Medulla oblongata (tissue), 1 donor: ENCODE results near the gene ZMIZ1.
A peak's percentile ranks its signal among the peaks of the same experiment; 100 is the strongest.

Experiments used
- DNase-seq: peaks from one replicate; pipeline ENCODE4 v3.0.0-alpha.2; 2015; ENCODE audit errors: extremely low spot score

ZMIZ1 gene

DNA sequence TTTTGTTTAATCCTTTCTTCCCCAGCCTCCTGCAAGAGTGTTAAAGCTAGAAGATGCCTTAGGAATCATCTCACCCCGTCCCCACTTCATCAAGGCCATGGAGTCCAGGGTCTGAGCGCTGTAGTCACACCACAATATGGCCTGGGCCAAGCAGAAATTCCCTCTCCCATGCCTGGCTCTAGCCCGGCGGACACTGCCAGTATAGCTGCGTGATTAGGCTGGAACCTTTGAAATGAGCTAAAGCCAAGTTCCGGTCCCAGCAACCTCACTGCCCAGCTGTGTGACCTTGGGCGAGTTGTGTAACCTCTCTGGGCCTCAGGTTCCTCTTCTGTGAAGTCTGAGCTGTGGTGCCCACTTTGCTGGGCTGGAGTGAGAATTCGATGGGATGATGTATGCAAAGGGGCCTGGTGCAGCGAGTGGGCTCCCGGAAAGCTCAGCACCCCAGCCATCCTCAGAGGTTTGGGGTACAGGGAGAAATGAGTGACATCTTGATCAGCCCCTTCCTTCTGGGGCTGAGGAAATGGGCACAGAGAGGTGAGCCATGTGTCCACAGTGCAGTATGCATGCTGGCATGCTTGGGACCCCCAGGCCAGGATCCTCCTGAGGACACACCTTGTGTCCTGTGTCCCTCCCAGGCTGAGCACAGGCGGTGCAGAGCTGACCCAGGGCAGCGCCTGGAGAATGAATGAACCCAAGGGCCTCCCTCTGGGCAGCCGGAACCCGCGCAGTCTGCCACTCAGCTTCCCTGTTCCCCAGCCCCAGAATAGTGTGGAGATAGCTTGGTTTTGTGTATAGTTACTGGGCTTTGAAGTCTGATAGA, 118.6 kb downstream of the ZMIZ1 start:
- DNase-seq, result no peak

DNA sequence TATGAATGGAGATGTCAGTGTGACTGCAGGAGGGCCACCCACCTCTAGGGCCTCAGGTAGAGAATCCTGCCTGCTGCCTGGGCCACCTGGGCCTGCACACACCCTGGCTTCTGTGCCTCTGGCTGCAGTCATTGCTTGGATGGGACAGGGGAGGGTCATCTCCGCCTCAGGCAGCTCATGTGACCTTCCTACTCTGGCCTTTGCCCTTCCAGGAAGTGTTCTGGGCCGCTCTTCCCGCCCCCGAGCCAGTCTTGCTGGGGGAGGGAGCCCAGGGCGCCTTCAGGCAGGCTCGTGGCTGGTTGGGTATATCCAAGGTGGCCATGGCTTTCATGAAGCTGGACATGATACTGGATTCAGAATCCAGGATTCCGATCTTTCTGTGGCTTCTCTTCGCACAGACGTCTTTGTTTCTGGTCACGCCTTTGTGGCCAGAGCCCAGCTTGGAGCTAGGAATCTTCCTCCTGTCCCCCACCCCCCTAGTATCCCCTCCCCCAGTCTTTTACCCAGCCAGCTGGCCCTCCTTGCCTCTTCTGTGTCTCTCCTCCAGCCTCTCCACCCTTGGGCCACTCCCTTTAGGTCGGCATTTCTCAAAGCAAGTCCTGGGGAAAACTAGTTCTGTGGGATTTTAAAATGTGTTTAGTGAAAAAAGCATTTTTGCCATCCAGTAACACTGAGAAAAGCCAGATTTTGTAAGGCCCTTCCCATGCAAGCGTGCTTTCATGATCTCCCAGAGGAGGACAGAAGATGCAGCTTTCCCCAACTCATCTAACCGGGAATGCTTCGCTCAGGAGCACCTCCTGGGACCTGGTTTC, 119.6 kb downstream of the ZMIZ1 start:
- no peak for DNase-seq

DNA sequence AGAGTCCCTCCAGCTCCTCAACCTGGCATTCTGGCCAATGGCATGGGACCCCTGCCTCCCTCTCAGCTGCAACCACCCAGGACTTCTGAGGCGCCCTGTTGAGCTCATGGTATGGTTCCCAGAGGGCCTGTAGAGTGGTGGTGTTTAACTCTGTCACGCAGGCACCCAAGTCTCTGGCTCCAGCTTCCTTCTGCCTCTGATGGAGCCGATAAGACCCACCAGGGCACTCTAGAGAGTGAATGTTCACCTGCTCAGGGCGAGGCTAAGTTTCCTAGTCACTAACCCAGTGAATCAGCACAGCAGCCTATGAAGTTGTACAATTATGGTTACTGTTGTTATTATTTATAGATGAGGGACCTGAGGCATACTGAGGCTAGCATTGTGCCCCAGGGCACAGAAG, 120.4 kb downstream of the ZMIZ1 start:
- no peak for DNase-seq

DNA sequence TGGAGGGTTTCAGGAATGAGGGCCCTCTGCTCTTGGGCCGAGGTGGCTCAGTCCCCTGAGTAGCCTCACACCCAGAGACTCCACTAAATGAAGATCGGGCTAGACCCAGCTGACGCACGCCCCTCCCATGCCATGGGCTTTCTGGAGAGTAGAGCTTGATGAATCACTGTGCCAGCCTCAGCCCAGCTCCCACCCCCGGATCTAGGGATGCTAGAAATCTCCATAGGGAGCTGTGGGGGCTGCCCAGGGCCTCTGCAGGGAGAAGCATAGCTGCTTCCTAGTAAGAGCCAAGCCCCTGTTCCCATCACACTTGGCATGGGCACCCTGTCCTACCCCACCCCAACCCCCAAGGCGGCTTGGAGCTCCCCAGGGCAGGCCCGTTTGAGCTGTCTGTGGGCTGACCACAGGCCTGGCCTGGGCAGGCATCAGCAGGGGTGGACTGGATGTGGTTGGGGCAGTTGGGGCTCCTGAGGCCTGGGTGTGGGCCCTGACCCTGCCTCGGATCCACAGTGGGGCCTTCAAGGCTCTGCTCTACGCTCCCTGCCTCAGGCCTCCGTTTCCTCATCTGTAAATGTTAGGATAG, 121.2 kb downstream of the ZMIZ1 start:
- peak; percentile 42 for DNase-seq

- no peak for DNase-seq
These were observed 122.0 kb downstream of the ZMIZ1 start for GRCh38 chr10:79190740-79191261.

GRCh38 chr10:79191951-79192676, 123.3 kb downstream of the ZMIZ1 start:
- DNase-seq, result peak; percentile 30

GRCh38 chr10:79192677-79193003, 123.9 kb downstream of the ZMIZ1 start:
- no peak for DNase-seq

- DNase-seq, result no peak
These were observed 125.1 kb downstream of the ZMIZ1 start for GRCh38 chr10:79193694-79194382.

GRCh38 chr10:79195091-79195923, 126.5 kb downstream of the ZMIZ1 start:
- peak; percentile 88 for DNase-seq

DNA sequence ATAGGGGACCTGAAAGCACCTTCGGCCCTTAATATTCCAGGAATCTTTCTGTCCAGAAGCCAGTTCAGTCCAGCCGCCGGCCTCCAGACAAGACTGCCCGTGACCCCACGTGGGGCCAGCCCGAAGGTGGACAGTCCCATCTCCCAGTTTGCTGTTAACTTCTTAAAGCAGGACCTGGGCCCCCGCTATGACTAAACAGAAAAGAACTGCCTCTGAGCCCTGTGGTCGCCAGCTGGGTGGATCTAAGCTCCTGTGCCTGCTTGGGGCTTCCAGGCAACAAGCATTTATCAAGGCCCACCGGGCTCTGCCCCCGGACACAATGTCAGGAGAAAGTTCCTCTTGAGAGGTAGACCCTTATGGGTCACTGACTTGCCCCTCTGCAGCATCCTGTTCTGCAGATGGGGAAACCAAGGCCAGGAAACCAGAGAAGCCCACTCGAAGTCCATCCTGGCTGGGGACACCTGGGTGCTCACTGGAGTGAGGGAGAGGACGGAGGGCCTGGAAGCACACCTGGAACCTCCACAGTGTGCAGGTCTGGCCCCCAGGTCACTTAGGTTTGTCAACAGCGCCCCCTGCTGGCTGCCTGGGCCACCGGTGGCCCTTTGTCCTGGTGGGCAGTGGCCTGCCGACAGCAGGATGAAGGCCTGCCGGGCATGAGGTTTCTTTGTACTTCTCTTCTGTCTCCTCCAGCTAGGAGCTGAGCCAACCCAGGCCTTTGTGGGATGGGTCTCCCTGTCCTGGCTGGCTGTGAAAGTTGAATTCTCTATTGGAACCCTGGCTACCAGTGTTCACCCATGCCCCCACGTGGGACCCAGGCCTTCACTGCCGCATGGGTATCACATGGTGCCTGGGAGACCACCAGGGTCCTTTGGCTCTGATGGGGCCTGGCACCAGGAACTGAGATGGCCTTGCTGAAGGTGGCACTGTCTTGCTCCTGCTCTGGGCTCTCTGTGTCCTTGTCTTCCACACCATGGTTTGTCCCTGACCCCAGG, 128.0 kb downstream of the ZMIZ1 start:
- peak; percentile 72 for DNase-seq

DNA sequence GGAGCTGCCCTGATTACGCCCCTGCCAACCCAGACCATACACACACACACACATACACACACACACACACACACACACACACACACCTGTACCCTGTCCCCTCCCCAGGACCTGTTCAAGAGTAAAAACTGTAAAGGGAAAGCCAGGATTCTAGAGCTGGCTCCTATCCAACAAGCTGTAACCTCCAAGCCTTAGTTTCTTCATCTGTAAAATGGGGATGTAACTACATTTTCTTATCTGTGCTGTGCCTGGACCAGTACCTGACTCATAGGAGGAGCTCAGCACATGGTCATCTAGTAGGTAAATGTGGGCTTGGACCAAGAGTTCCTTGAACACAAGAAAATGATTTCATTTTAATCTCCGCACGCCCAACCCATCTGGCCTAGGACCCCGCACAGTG, 128.8 kb downstream of the ZMIZ1 start:
- DNase-seq, result no peak

- DNase-seq, result no peak
These were observed 131.6 kb downstream of the ZMIZ1 start for GRCh38 chr10:79200346-79200745.

DNA sequence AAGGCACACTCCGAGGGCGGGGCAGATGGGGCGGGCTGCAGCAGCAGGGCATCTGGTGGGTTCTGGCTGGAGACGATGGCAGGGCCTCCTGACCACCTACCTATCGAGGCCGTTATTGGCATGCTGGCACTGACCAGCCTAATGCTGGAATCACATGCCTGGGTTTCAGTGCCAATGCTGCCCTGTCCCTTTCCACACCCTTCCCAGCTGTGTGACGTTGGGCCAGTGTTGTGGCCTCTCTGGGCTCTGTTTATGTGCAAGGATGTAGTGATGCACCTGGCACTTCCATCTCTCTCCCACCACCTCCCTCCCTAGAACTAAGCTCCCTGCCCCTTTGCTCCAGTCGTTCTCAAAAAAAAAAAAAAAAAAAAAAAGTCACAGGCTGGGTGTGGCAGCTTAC, 132.9 kb downstream of the ZMIZ1 start:
- no peak for DNase-seq

- peak; percentile 58 for DNase-seq
These were observed 133.6 kb downstream of the ZMIZ1 start for GRCh38 chr10:79202188-79203013.

DNA sequence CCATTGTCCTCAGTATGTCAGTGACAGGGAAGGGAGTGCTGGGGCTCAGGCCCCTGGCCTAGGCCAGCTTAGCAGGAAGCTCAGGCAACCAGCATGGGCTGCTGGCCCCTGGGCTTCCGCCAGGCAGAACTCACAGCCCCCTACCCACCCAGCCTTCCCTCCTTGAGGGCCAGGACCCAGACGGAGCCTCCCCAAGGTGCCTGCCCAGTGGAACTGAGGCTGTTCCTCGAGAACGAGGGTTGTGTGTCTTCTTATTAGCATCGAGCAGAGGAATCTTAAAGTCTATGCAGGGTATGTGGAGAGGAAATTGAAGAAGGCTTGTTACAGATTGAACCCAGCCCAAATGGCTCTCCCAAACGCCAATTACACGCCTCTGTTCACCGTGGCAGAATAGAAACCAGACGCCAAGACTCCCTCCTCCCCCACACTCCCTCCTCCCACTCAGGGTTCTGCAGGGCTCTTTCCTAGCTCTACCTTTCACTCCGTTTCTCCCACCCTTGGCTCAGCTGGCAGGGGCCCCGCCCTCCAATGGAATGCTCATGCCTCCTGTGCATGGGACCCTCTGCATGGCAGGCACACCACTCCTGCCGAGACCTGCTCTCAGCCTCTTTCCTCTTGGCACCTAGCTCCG, 134.4 kb downstream of the ZMIZ1 start:
- no peak for DNase-seq

DNA sequence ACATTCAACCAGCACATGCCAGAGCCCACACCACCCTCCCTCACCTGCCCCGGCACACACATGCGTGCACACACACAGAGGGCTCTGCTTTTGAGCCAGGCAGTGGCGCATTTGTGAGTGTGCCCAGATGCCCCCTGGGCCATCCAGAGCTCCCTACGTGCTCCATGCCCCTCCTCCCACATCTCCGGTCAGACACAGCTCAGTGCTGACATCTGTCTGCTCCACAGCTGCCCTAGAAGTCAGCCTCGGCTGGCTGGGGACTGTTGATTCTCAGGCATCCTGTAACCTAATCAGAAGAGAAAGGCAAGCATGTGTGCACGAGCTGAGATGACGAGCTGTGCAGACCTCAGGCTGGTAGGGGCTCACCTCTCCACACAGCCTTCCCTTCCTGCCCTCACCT, 135.1 kb downstream of the ZMIZ1 start:
- peak; percentile 53 for DNase-seq

GRCh38 chr10:79206300-79207095, 137.7 kb downstream of the ZMIZ1 start:
- DNase-seq, result peak; percentile 83
